ENCODE results near the gene CCDC175. TPM values are rescaled to one million over a fixed set of nuclear protein-coding genes. Genes with fewer than 3 reads are reported as not detected.
A peak's percentile ranks its signal among the peaks of the same experiment; 100 is the strongest.

The CCDC175 gene
- total RNA-seq: not detected
- polyA plus RNA-seq: not detected
- long read RNA-seq, donor 1: 0 reads
- long read RNA-seq, donor 2: 0 reads
- long read RNA-seq, donor 3: 0 reads
- long read RNA-seq, donor 4: 0 reads
- long read RNA-seq, donor 5: 0 reads
- long read RNA-seq, donor 6: 0 reads
- long read RNA-seq, donor 7: 0 reads
- long read RNA-seq, donor 8: 0 reads
- long read RNA-seq, donor 9: 0 reads
- long read RNA-seq, donor 10: 0 reads

DNA sequence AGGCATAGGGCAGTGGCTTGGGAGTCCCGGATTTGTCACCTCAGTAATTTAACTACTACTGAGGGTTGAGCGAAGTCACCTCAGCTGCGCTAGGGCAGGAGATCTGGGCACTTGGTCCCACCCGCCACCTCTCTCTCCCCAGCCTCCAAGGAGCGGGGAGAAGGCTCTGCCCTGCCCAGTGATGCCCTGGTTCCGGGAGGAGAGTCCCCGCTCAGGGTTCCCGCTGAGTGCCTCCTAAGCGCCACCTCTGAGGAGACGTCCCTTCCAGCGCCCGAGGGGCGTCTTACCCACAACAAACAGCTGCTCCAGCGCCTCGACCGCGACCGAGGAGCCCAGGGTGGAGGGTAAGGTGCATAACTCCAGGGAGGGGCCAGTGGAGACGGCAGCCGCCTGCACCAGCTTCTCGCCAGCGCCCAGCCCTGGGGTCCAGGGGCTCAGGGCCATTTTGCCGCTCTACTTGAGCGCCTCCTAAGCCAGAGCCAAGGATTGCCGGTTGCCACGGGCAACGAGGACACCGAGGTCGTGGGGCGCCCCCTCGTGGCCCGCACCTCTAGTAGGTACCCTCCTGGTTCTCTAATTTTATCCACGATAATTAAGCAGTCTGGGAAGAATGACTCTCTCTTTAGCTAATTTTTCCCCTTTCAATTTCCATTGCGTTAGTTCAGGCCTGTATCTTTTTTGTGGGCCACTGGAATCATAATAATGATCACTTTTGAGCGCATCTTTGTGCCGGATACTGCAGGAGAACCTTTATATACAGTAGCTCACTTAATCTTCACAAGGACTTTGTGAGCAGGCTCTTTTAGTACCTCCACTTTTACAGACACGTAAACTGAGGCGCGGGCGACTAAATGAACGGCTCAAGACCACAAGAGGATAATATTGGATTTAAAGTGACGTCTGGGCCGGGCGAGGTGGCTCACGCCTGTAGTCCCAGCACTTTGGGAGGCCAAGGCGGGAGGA, at the start of gene CCDC175:
CCDC175 (minus strand) TSS at position 481 of the 963 bp plus-strand sequence; CDS start at position 444, 37 bp downstream.
- Histone ChIP-seq H3K36me3 (ENCODE audit: control insufficient read depth in 2 of 2, insufficient read depth in 2 of 2, low read length in 1 of 2) (no peaks in the 10 kb centered on the region), H3K27ac (ENCODE audit: low read depth in 1 of 2, low read length in 1 of 2) (no peak within 1 kb of the TSS), H3K27me3 (ENCODE audit: control insufficient read depth in 2 of 2, insufficient read depth in 1 of 2, low read length in 1 of 2) (peaks cover 0 to 7% of the 10 kb centered on the region in 2 donors), H3K4me3 (ENCODE audit: low read length in 2 of 2) (peak within 1 kb of the TSS; percentile 21 to 47), H3K9me3 (ENCODE audit: control insufficient read depth in 2 of 2, insufficient read depth in 1 of 2, low read length in 1 of 2) (no peaks in the 10 kb centered on the region), H3K4me1 (ENCODE audit: control insufficient read depth in 2 of 2, insufficient read depth in 2 of 2, low read length in 2 of 2) (peaks cover 6 to 9% of the 10 kb centered on the region in 2 donors)
- 19% methylated on average over 46 of the region's 46 CpGs for WGBS
- DNase-seq (ENCODE audit: low read depth in 6 of 9, low spot score in 9 of 9): peak; percentile 54 to 87 (median 67)

DNA sequence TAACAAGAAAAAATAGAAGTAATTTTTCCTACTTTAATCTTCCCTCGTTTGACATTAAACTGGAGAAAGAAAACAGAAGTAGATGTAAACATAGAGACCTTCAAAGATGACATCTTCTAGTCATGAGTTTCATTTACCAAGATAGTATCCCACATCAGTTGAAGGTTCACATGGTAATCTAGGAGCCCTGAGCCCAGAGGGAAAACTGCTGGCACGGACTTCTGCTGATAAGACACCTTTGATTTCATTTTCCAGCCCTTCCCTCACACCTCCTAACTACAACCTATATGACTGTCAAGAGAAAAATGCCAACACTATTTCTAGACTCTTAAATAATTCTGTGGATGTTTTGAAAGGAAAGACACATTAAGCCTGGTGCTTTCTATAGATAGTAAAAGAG, 46.0 kb upstream of the CCDC175 start:
- DNase-seq (ENCODE audit: low read depth in 6 of 9, low spot score in 9 of 9): no peak
- no peaks in the 10 kb centered on the region for H3K4me1 ChIP-seq (ENCODE audit: control insufficient read depth in 2 of 2, insufficient read depth in 2 of 2, low read length in 2 of 2)
- H3K9me3 ChIP-seq (ENCODE audit: control insufficient read depth in 2 of 2, insufficient read depth in 1 of 2, low read length in 1 of 2): no peaks in the 10 kb centered on the region
- H3K27me3 ChIP-seq (ENCODE audit: control insufficient read depth in 2 of 2, insufficient read depth in 1 of 2, low read length in 1 of 2): no peaks in the 10 kb centered on the region
- no peak overlapping the region for H3K27ac ChIP-seq (ENCODE audit: low read depth in 1 of 2, low read length in 1 of 2)
- WGBS: 86% methylated on average over 2 of the region's 2 CpGs
- H3K36me3 ChIP-seq (ENCODE audit: control insufficient read depth in 2 of 2, insufficient read depth in 2 of 2, low read length in 1 of 2): no peaks in the 10 kb centered on the region
- no peak overlapping the region for H3K4me3 ChIP-seq (ENCODE audit: low read length in 2 of 2)

DNA sequence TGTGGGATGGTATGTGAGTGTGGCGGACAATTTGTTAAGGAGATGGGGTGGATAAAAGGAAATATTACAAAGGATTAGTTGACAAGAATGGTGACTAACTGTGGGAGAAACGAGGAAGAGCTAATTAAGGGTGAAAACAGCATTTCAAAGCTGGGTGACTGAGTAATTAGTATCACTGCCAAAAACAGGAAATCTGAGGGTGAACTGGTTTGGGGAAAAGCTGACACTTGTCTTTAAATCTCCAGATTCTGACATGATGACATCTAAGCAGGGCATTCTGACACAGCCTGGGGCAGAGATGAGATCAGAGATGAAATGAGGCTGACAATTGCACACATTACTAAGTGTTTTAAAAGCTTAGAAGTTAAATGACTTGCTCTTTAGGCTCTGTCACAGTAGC, 42.4 kb upstream of the CCDC175 start:
- H3K4me1 ChIP-seq (ENCODE audit: control insufficient read depth in 2 of 2, insufficient read depth in 2 of 2, low read length in 2 of 2): no peaks in the 10 kb centered on the region
- no peak for DNase-seq (ENCODE audit: low read depth in 6 of 9, low spot score in 9 of 9)
- H3K4me3 ChIP-seq (ENCODE audit: low read length in 2 of 2): no peak overlapping the region
- WGBS: 86% methylated on average over 2 of the region's 2 CpGs
- H3K27ac ChIP-seq (ENCODE audit: low read depth in 1 of 2, low read length in 1 of 2): no peak overlapping the region
- no peaks in the 10 kb centered on the region for H3K27me3 ChIP-seq (ENCODE audit: control insufficient read depth in 2 of 2, insufficient read depth in 1 of 2, low read length in 1 of 2)
- no peaks in the 10 kb centered on the region for H3K9me3 ChIP-seq (ENCODE audit: control insufficient read depth in 2 of 2, insufficient read depth in 1 of 2, low read length in 1 of 2)
- H3K36me3 ChIP-seq (ENCODE audit: control insufficient read depth in 2 of 2, insufficient read depth in 2 of 2, low read length in 1 of 2): no peaks in the 10 kb centered on the region

DNA sequence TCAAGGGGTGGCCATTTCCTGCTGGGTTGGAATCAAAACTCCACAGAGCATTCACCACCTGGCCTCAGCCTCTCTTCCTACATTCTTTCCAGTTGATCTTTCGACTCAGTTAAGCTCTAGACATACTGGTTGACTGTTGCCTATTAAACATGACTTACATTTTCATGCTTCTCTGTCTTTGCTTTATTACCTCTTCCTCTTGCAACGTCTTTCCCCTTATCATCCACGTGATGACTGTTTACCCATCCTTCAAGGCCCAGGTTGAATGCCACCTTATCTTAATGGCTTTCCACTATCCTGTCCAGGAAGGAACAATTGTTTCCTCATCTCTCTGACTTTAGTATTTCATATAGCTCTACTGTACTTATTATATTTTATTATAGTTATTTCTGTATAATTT, 24.4 kb upstream of the CCDC175 start:
- Histone ChIP-seq H3K4me3 (ENCODE audit: low read length in 2 of 2) (no peak overlapping the region), H3K36me3 (ENCODE audit: control insufficient read depth in 2 of 2, insufficient read depth in 2 of 2, low read length in 1 of 2) (no peaks in the 10 kb centered on the region), H3K27ac (ENCODE audit: low read depth in 1 of 2, low read length in 1 of 2) (no peak overlapping the region), H3K4me1 (ENCODE audit: control insufficient read depth in 2 of 2, insufficient read depth in 2 of 2, low read length in 2 of 2) (no peaks in the 10 kb centered on the region), H3K9me3 (ENCODE audit: control insufficient read depth in 2 of 2, insufficient read depth in 1 of 2, low read length in 1 of 2) (no peaks in the 10 kb centered on the region), H3K27me3 (ENCODE audit: control insufficient read depth in 2 of 2, insufficient read depth in 1 of 2, low read length in 1 of 2) (no peaks in the 10 kb centered on the region)
- WGBS: 65% methylated on average over 3 of the region's 3 CpGs
- no peak for DNase-seq (ENCODE audit: low read depth in 6 of 9, low spot score in 9 of 9)

DNA sequence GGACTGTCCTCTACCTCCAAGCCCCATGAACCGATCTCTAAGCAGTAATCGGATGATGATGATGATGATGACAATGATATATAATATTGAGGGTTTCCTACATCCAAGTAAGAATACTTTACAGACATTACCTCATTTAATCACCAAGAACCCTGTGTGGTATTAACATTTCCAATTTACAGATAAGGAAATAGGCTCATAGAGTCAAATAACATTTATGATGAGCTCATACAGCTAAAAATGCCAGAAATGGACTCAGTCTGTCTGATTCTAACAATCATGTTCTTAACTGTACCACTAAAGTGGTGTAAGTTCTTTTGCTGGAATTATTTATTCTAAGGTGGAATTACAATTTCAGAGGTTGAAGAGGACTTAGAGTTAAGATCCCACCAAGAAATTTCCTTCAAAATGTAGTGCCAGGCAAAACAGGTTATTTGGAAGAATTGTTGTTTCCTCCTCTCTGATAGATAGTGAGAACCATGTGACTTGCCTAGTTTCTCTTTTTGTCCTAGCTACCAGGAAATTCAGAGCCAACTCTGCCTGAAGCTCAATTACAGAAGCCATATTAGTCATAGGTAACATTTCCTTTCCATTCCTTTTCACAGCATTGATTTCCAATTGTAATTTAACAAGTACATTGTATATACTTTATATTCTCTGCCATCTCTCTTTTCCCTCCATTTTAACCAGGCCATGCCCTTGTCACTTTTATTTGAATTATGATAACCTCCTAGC, 23.8 kb upstream of the CCDC175 start:
- Histone ChIP-seq H3K4me1 (ENCODE audit: control insufficient read depth in 2 of 2, insufficient read depth in 2 of 2, low read length in 2 of 2) (no peaks in the 10 kb centered on the region), H3K36me3 (ENCODE audit: control insufficient read depth in 2 of 2, insufficient read depth in 2 of 2, low read length in 1 of 2) (no peaks in the 10 kb centered on the region), H3K27ac (ENCODE audit: low read depth in 1 of 2, low read length in 1 of 2) (no peak overlapping the region), H3K4me3 (ENCODE audit: low read length in 2 of 2) (no peak overlapping the region), H3K9me3 (ENCODE audit: control insufficient read depth in 2 of 2, insufficient read depth in 1 of 2, low read length in 1 of 2) (no peaks in the 10 kb centered on the region), H3K27me3 (ENCODE audit: control insufficient read depth in 2 of 2, insufficient read depth in 1 of 2, low read length in 1 of 2) (no peaks in the 10 kb centered on the region)
- no peak for DNase-seq (ENCODE audit: low read depth in 6 of 9, low spot score in 9 of 9)
- 95% methylated on average over 2 of the region's 2 CpGs for WGBS

DNA sequence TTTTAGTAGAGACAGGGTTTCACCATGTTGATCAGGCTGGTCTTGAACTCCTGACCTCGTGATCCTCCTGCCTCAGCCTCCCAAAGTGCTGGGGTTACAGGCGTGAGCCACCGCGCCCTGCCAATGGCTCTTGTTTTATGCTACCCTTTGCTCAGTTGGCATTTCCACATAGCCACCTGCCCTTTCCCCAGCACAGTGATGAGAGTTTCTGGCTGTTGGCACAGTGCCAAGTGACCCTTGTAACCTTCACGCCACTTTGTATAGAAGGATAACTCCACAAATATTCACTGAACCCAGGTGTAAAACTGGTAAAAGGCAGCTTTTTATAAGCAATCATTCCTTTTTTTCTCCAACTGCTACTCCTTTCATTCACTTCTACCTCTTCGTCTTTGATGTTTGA, 18.5 kb upstream of the CCDC175 start:
- Histone ChIP-seq H3K27ac (ENCODE audit: low read depth in 1 of 2, low read length in 1 of 2) (no peak overlapping the region), H3K36me3 (ENCODE audit: control insufficient read depth in 2 of 2, insufficient read depth in 2 of 2, low read length in 1 of 2) (no peaks in the 10 kb centered on the region), H3K4me1 (ENCODE audit: control insufficient read depth in 2 of 2, insufficient read depth in 2 of 2, low read length in 2 of 2) (no peaks in the 10 kb centered on the region), H3K9me3 (ENCODE audit: control insufficient read depth in 2 of 2, insufficient read depth in 1 of 2, low read length in 1 of 2) (peaks cover 0 to 4% of the 10 kb centered on the region in 2 donors), H3K27me3 (ENCODE audit: control insufficient read depth in 2 of 2, insufficient read depth in 1 of 2, low read length in 1 of 2) (no peaks in the 10 kb centered on the region), H3K4me3 (ENCODE audit: low read length in 2 of 2) (no peak overlapping the region)
- WGBS: 93% methylated on average over 6 of the region's 6 CpGs
- DNase-seq (ENCODE audit: low read depth in 6 of 9, low spot score in 9 of 9): no peak

DNA sequence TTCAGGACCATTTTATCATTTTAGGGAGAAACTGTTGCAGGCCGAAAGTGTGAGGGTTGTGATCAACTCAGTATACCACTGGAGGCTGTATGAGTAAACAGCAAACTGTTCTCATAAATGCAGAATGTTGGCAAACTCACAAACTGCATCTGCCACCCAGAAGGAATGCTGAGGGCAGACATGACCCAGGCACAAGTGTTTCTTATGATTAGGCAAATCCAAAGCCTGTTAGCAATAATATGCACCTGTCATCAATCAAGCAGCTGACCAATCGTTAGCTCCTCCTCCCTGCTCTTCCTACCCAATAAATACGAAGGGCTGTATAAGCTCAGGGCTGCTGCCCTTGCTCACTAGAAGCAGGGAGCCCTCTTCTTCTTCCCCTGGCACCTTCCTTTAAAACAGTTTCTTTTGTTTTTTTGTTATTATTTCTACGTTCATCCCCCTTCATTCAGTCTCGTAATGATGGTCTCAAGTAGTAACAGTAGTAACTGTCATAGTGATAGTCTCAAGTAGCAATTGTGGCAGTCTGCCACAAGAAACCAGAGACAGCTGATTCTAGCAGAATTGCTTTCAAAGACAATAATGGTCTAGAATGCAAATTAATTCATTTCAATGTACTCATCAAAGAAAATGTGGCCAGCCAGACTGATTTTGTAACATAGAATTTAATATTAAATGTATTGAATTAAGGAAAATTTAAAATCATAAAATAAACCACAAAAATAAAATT, 15.2 kb upstream of the CCDC175 start:
- Histone ChIP-seq H3K4me1 (ENCODE audit: control insufficient read depth in 2 of 2, insufficient read depth in 2 of 2, low read length in 2 of 2) (no peaks in the 10 kb centered on the region), H3K27ac (ENCODE audit: low read depth in 1 of 2, low read length in 1 of 2) (no peak overlapping the region), H3K27me3 (ENCODE audit: control insufficient read depth in 2 of 2, insufficient read depth in 1 of 2, low read length in 1 of 2) (no peaks in the 10 kb centered on the region), H3K4me3 (ENCODE audit: low read length in 2 of 2) (no peak overlapping the region), H3K9me3 (ENCODE audit: control insufficient read depth in 2 of 2, insufficient read depth in 1 of 2, low read length in 1 of 2) (peaks cover 0 to 4% of the 10 kb centered on the region in 2 donors), H3K36me3 (ENCODE audit: control insufficient read depth in 2 of 2, insufficient read depth in 2 of 2, low read length in 1 of 2) (no peaks in the 10 kb centered on the region)
- no peak for DNase-seq (ENCODE audit: low read depth in 6 of 9, low spot score in 9 of 9)
- WGBS: 96% methylated on average over 5 of the region's 5 CpGs

DNA sequence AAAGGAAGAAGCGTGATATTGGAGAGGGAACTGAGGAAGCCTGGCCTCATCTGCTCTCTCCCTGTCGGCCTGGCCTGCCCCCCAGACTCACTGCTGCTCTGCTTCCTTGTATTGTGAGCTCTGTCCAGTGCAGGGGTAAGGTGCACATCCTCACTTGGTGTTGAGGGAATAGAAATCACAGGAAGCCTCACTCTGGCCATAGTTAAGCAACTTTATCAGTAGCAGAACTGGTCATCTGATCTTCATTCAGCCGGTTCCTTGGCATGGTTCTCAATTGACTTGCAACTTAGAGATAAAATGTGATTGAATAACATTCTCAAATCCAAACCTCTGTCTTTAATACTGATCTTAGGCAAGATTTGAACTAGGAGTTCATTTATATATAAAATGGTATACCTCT, 11.5 kb upstream of the CCDC175 start:
- Histone ChIP-seq H3K36me3 (ENCODE audit: control insufficient read depth in 2 of 2, insufficient read depth in 2 of 2, low read length in 1 of 2) (no peaks in the 10 kb centered on the region), H3K27ac (ENCODE audit: low read depth in 1 of 2, low read length in 1 of 2) (no peak overlapping the region), H3K9me3 (ENCODE audit: control insufficient read depth in 2 of 2, insufficient read depth in 1 of 2, low read length in 1 of 2) (peaks cover 0 to 4% of the 10 kb centered on the region in 2 donors), H3K27me3 (ENCODE audit: control insufficient read depth in 2 of 2, insufficient read depth in 1 of 2, low read length in 1 of 2) (no peaks in the 10 kb centered on the region), H3K4me3 (ENCODE audit: low read length in 2 of 2) (no peak overlapping the region), H3K4me1 (ENCODE audit: control insufficient read depth in 2 of 2, insufficient read depth in 2 of 2, low read length in 2 of 2) (no peaks in the 10 kb centered on the region)
- 96% methylated on average over 3 of the region's 3 CpGs for WGBS
- no peak for DNase-seq (ENCODE audit: low read depth in 6 of 9, low spot score in 9 of 9)

All from thymus (tissue), 14 donors.